HepG2 (cell line): ENCODE results near the gene CAMTA1.

ENCODE experiments used
- GABPA ChIP-seq, 2 experiments: IDR thresholded peaks; 2 replicates each; pipeline ENCODE4 v1.6.1; 2011 to 2016; ENCODE audit warnings: low read depth in 2 of 2, low read length in 1 of 2, missing biosample characterization in 1 of 2, missing genetic modification characterization in 1 of 2
- HCFC1 ChIP-seq: fragments of 150-350 bp; IDR thresholded peaks from 2 replicates; pipeline ENCODE4 v1.6.1; 2014; ENCODE audit warnings: low read depth, low read length
- JUN ChIP-seq: sonication (generic); formaldehyde crosslinking; IDR thresholded peaks from 2 replicates; pipeline ENCODE4 v1.4.0; 2020; ENCODE audit warnings: mild to moderate bottlenecking, missing genetic modification reagents
- KLF9 ChIP-seq: IDR thresholded peaks from 2 replicates; pipeline ENCODE4 v1.6.1; 2016; ENCODE audit warnings: low read depth
- MAX ChIP-seq: IDR thresholded peaks from 2 replicates; pipeline ENCODE4 v1.6.1; 2012; ENCODE audit warnings: inconsistent platforms
- NCOA1 ChIP-seq: sonication (generic); formaldehyde crosslinking; IDR thresholded peaks from 2 replicates; pipeline ENCODE4 v1.9.0; 2021; ENCODE audit warnings: missing genetic modification reagents
- ZFP36 ChIP-seq: fragments of 150-350 bp; IDR thresholded peaks from 2 replicates; pipeline ENCODE4 v1.6.1; 2018; ENCODE audit warnings: borderline replicate concordance, low read length, low read depth; ENCODE audit not compliant: partially characterized antibody
- ZNF432 ChIP-seq: sonication (generic); formaldehyde crosslinking; IDR thresholded peaks from 2 replicates; pipeline ENCODE4 v1.5.0; 2020; ENCODE audit warnings: missing genetic modification reagents, mild to moderate bottlenecking, borderline replicate concordance
- ZNF468 ChIP-seq: sonication (generic); formaldehyde crosslinking; IDR thresholded peaks from 2 replicates; pipeline ENCODE4 v1.8.0; 2022; ENCODE audit warnings: mild to moderate bottlenecking, moderate library complexity, missing genetic modification reagents
- ZNF766 ChIP-seq: sonication (generic); formaldehyde crosslinking; IDR thresholded peaks from 2 replicates; pipeline ENCODE4 v1.5.0; 2020; ENCODE audit warnings: missing genetic modification reagents, borderline replicate concordance
- TF ChIP-seq, protein P1 (sequence below), 2 experiments: sonication (generic) in 1 of 2; formaldehyde crosslinking in 1 of 2; IDR thresholded peaks; 2 replicates each; pipeline versions ENCODE4 v1.4.0 to v1.6.1; 2018 to 2020; ENCODE audit warnings: missing genetic modification reagents in 2 of 2, borderline replicate concordance in 1 of 2, low read depth in 1 of 2, mild to moderate bottlenecking in 1 of 2, missing biosample characterization in 1 of 2
- TF ChIP-seq, protein P2 (sequence below): sonication (generic); formaldehyde crosslinking; IDR thresholded peaks from 2 replicates; pipeline ENCODE4 v1.5.0; 2020; ENCODE audit warnings: mild to moderate bottlenecking, missing genetic modification reagents, moderate library complexity
- TF ChIP-seq, protein P3 (sequence below): IDR thresholded peaks from 2 replicates; pipeline ENCODE4 v1.6.1; 2016
- TF ChIP-seq, protein P4 (sequence below), 2 experiments: fragments of 450-650 bp in 1 of 2; sonication (generic) in 1 of 2; formaldehyde crosslinking in 1 of 2; IDR thresholded peaks; 2 replicates each; pipeline versions ENCODE4 v1.6.1 to v1.8.0; 2016 to 2022; ENCODE audit warnings: antibody characterized with exemption in 1 of 2, mild to moderate bottlenecking in 1 of 2, missing genetic modification reagents in 1 of 2

DNA sequence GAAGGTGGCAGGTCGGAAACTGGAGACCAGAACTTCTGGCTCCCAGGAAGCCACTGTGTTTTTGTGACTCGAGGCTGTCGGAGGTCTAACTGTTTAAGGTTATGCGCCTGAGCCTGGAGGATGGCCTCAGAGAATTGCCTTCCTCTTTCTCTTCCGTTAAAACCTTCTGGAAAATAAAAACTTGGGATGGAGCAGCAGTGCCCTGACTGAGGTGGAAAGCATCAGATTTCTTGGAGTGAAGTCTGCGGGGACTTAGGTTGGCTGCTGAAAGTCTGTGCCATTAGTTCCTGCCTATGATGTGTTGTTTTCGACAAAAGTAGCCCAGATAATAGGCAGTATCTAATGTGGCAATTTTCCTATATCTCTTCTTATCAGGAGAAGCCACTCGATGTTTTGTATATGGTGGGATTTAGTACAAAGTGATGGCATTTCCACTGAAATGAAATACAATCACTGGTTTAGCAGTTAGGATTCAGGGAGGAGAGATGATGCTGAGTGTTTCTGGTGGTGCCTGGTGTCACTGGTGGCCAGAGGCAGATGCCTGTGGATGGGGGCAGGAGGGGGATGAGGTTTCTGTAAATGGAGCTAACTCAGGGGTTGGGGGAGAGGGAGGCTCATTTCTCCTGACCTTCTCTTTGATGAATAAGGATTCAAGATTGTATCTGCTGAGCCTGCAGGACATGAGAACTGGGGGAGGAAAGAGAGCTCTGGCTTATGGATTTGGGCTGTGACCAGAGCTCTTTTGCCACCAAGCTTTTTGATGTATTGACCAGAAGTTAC, 150.8 kb downstream of the CAMTA1 start:
- TF ChIP-seq NCOA1 (CRISPR knock-in tag) = no peak
- TF ChIP-seq ZNF468 (CRISPR knock-in tag) = no peak
- TF ChIP-seq ZNF766 (CRISPR knock-in tag) = no peak
- TF ChIP-seq ZFP36 = no peak
- no peak for TF ChIP-seq KLF9 (CRISPR knock-in tag)
- TF ChIP-seq, protein P1, sequence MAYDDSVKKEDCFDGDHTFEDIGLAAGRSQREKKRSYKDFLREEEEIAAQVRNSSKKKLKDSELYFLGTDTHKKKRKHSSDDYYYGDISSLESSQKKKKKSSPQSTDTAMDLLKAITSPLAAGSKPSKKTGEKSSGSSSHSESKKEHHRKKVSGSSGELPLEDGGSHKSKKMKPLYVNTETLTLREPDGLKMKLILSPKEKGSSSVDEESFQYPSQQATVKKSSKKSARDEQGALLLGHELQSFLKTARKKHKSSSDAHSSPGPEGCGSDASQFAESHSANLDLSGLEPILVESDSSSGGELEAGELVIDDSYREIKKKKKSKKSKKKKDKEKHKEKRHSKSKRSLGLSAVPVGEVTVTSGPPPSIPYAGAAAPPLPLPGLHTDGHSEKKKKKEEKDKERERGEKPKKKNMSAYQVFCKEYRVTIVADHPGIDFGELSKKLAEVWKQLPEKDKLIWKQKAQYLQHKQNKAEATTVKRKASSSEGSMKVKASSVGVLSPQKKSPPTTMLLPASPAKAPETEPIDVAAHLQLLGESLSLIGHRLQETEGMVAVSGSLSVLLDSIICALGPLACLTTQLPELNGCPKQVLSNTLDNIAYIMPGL (CRISPR knock-in tag; IDR thresholded peaks at IDR 0.05; ENCODE audit: borderline replicate concordance in 1 of 2, low read depth in 1 of 2) = no peak
- TF ChIP-seq, protein P2, sequence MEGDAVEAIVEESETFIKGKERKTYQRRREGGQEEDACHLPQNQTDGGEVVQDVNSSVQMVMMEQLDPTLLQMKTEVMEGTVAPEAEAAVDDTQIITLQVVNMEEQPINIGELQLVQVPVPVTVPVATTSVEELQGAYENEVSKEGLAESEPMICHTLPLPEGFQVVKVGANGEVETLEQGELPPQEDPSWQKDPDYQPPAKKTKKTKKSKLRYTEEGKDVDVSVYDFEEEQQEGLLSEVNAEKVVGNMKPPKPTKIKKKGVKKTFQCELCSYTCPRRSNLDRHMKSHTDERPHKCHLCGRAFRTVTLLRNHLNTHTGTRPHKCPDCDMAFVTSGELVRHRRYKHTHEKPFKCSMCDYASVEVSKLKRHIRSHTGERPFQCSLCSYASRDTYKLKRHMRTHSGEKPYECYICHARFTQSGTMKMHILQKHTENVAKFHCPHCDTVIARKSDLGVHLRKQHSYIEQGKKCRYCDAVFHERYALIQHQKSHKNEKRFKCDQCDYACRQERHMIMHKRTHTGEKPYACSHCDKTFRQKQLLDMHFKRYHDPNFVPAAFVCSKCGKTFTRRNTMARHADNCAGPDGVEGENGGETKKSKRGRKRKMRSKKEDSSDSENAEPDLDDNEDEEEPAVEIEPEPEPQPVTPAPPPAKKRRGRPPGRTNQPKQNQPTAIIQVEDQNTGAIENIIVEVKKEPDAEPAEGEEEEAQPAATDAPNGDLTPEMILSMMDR (CRISPR knock-in tag) = no peak
- no peak for TF ChIP-seq GABPA (IDR thresholded peaks at IDR 0.05; ENCODE audit: low read depth, low read length)
- TF ChIP-seq GABPA (CRISPR knock-in tag; IDR thresholded peaks at IDR 0.05; ENCODE audit: low read depth) = no peak
- no peak for TF ChIP-seq MAX
- TF ChIP-seq ZNF432 (CRISPR knock-in tag) = no peak
- TF ChIP-seq JUN (CRISPR knock-in tag) = no peak
- TF ChIP-seq, protein P3, sequence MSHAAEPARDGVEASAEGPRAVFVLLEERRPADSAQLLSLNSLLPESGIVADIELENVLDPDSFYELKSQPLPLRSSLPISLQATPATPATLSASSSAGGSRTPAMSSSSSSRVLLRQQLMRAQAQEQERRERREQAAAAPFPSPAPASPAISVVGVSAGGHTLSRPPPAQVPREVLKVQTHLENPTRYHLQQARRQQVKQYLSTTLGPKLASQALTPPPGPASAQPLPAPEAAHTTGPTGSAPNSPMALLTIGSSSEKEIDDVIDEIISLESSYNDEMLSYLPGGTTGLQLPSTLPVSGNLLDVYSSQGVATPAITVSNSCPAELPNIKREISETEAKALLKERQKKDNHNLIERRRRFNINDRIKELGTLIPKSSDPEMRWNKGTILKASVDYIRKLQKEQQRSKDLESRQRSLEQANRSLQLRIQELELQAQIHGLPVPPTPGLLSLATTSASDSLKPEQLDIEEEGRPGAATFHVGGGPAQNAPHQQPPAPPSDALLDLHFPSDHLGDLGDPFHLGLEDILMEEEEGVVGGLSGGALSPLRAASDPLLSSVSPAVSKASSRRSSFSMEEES (CRISPR knock-in tag) = no peak
- TF ChIP-seq, protein P4, sequence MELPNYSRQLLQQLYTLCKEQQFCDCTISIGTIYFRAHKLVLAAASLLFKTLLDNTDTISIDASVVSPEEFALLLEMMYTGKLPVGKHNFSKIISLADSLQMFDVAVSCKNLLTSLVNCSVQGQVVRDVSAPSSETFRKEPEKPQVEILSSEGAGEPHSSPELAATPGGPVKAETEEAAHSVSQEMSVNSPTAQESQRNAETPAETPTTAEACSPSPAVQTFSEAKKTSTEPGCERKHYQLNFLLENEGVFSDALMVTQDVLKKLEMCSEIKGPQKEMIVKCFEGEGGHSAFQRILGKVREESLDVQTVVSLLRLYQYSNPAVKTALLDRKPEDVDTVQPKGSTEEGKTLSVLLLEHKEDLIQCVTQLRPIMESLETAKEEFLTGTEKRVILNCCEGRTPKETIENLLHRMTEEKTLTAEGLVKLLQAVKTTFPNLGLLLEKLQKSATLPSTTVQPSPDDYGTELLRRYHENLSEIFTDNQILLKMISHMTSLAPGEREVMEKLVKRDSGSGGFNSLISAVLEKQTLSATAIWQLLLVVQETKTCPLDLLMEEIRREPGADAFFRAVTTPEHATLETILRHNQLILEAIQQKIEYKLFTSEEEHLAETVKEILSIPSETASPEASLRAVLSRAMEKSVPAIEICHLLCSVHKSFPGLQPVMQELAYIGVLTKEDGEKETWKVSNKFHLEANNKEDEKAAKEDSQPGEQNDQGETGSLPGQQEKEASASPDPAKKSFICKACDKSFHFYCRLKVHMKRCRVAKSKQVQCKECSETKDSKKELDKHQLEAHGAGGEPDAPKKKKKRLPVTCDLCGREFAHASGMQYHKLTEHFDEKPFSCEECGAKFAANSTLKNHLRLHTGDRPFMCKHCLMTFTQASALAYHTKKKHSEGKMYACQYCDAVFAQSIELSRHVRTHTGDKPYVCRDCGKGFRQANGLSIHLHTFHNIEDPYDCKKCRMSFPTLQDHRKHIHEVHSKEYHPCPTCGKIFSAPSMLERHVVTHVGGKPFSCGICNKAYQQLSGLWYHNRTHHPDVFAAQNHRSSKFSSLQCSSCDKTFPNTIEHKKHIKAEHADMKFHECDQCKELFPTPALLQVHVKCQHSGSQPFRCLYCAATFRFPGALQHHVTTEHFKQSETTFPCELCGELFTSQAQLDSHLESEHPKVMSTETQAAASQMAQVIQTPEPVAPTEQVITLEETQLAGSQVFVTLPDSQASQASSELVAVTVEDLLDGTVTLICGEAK (IDR thresholded peaks at IDR 0.05) = no peak
- TF ChIP-seq, protein P4 (CRISPR knock-in tag; IDR thresholded peaks at IDR 0.05) = no peak
- no peak for TF ChIP-seq HCFC1
